Activated CD8-positive, alpha-beta memory T cell treated with anti-CD3 and anti-CD28 coated beads for 24 hours (primary cell): ENCODE data around the gene CKMT1B.
"Not testable (repeated sequence)": the region's sequence is repeated elsewhere in the genome, so short reads cannot be mapped to it uniquely, and the experiment has no call there.

Experiments
- DNase-seq: peaks from one replicate; pipeline ENCODE4 v3.0.0-alpha.2; 2020

Gene CKMT1B

GRCh38 chr15:43638464-43639204, 44.8 kb downstream of the CKMT1B start:
- not testable (repeated sequence) for DNase-seq
